Measurements from ENCODE around the gene S100PBP. TPM values are rescaled to one million over a fixed set of nuclear protein-coding genes. Genes with fewer than 3 reads are reported as not detected.
"Not testable (repeated sequence)": the region's sequence is repeated elsewhere in the genome, so short reads cannot be mapped to it uniquely, and the experiment has no call there.

The S100PBP gene
- total RNA-seq, 4 donors from 2014 or later, result 11.0 to 32.1 (median 18.2) TPM

DNA sequence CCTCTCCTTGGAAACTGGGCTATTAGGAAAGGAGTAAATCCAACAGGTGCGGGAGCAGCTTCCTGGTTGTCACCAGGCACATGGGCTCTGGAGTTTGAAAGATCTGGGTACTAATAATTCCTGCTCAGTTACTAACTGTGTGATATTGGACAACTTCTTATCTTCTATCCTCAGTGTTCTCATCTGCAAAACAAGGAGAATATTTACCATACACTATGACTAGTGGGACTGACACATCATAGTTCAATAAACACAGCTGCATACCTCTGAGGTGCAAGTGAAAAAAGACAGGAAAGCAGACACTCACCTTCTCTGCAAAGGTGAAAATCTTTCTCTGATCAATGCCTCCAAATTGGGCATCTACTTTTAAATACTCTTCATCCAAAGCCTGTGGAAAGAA lies 20.0 kb upstream of the S100PBP start:
- WGBS, 2 donors, result 86 to 100% methylated on average over 1 of the region's 1 CpG
- no peak for DNase-seq (ENCODE audit: low spot score in 2 of 2)
- TF ChIP-seq, protein P1, sequence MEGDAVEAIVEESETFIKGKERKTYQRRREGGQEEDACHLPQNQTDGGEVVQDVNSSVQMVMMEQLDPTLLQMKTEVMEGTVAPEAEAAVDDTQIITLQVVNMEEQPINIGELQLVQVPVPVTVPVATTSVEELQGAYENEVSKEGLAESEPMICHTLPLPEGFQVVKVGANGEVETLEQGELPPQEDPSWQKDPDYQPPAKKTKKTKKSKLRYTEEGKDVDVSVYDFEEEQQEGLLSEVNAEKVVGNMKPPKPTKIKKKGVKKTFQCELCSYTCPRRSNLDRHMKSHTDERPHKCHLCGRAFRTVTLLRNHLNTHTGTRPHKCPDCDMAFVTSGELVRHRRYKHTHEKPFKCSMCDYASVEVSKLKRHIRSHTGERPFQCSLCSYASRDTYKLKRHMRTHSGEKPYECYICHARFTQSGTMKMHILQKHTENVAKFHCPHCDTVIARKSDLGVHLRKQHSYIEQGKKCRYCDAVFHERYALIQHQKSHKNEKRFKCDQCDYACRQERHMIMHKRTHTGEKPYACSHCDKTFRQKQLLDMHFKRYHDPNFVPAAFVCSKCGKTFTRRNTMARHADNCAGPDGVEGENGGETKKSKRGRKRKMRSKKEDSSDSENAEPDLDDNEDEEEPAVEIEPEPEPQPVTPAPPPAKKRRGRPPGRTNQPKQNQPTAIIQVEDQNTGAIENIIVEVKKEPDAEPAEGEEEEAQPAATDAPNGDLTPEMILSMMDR (IDR thresholded peaks at IDR 0.05), result no peak
- TF ChIP-seq POLR2A (IDR thresholded peaks at IDR 0.05), result no peak
- no peak overlapping the region for H3K4me3 ChIP-seq (ENCODE audit: low read depth, poor library complexity, severe bottlenecking)
- intact Hi-C loops (cut with DNase I; ENCODE audit: low total_unique reads), result no loop called here

DNA sequence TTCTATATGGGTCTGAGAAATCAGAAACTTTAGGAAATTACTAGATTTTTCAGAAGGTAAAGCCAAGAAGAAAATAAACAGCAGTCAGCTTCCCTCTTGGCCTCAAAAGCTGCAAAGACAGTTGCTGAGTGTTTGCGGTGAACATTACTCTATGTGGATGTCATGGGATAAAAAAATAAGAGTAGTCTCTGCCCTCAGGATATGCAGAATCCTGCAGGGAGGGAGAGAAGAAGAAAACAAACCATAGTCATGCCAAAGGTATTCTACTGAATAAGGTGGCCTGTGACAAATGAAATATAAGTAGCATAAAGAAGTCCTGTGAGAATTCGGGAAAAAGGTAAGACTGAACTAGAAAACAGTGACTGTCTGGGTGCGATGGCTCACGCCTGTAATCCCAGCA lies 19.3 kb upstream of the S100PBP start:
- WGBS, 2 donors, result 94 to 95% methylated on average over 4 of the region's 4 CpGs
- intact Hi-C loops (cut with DNase I; ENCODE audit: low total_unique reads), result no loop called here
- TF ChIP-seq, protein P1 (IDR thresholded peaks at IDR 0.05), result no peak
- TF ChIP-seq POLR2A (IDR thresholded peaks at IDR 0.05), result no peak
- DNase-seq (ENCODE audit: low spot score in 2 of 2), result no peak
- H3K4me3 ChIP-seq (ENCODE audit: low read depth, poor library complexity, severe bottlenecking), result no peak overlapping the region

DNA sequence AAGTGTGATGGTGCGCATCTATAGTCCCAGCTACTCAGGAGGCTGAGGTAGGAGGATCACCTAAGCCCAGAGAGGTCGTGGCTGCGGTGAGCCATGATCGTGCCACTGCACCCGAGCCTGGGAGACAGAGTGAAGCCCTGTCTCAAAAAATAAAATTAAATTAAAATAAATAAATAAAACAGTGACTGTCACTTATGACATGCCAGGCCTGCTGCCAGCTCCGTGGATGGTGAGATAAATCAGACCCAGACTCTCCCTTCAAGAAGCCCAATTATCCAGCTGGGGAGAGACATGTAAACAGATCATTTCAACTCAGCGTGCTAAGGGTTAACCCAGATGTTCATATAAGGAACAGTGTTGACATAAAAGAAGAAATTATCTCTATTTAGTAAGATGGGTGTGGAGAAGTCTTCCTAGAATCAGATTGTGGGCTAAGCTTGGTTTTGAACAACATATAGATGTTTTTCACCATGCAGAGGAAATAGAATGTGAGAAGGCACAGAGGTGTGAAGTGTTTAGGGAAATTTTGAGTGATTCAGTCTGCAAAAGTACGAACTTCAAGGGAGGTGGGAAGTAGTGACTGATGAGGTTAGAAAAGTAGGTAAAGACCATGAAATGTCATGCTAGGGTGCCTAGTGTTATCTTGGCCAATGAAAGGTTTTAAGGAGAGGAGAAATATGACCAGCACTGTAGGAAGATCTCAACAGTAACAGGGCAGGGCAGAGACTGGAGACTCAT lies 18.6 kb upstream of the S100PBP start:
- intact Hi-C loops (cut with DNase I; ENCODE audit: low total_unique reads), result no loop called here
- H3K4me3 ChIP-seq (ENCODE audit: low read depth, poor library complexity, severe bottlenecking), result no peak overlapping the region
- no peak for DNase-seq (ENCODE audit: low spot score in 2 of 2)
- TF ChIP-seq POLR2A (IDR thresholded peaks at IDR 0.05), result no peak
- TF ChIP-seq, protein P1 (IDR thresholded peaks at IDR 0.05), result no peak
- WGBS, 2 donors, result 85 to 89% methylated on average over 8 of the region's 8 CpGs

DNA sequence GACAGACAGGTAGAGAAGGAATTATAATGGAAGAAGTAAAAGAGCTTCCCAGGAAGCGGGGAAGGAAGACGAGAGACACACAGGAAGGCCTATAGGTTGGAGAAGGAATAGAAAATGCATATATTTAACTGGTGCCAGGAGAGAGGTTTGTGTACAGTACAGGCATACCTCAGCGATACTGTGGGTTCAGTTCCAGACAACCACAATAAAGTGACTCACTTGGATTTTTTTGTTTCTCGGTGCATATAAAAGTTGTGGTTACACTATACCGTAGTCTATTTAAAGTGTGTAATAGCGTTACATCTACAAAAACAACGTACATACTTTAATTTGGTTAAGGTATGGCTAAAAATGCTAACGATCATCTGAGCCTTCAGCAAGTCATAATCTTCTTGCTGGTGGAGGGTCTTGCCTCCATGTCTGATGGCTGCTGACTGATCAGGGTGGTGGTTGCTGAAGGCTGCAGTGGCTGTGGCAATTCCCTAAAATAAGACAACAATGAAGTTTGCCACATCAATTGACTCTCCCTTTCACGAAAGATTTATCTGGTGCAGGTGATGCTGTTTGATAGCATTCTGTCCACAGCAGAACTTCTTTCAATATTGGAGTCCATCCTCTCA lies 16.2 kb upstream of the S100PBP start:
- no peak for TF ChIP-seq POLR2A (IDR thresholded peaks at IDR 0.05)
- TF ChIP-seq, protein P1 (IDR thresholded peaks at IDR 0.05), result no peak
- H3K4me3 ChIP-seq (ENCODE audit: low read depth, poor library complexity, severe bottlenecking), result no peak overlapping the region
- intact Hi-C loops (cut with DNase I; ENCODE audit: low total_unique reads), result no loop called here
- DNase-seq (ENCODE audit: low spot score in 2 of 2), result no peak
- WGBS, 2 donors, result 86% methylated on average over 9 of the region's 9 CpGs

DNA sequence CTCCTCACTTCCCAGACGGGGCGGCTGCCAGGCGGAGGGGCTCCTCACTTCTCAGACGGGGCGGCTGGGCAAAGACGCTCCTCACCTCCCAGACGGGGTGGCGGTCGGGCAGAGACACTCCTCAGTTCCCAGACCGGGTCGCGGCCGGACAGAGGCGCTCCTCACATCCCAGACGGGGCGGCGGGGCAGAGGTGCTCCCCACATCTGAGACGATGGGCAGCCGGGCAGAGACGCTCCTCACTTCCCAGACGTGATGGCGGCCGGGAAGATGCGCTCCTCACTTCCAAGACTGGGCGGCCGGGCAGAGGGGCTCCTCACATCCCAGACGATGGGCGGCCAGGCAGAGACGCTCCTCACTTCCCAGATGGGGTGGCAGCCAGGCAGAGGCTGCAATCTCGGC lies 13.0 kb upstream of the S100PBP start:
- DNase-seq (ENCODE audit: low spot score in 2 of 2); H3K4me3 ChIP-seq (ENCODE audit: low read depth, poor library complexity, severe bottlenecking); intact Hi-C loops (cut with DNase I; ENCODE audit: low total_unique reads): not testable (repeated sequence)
- 88 to 97% methylated on average over 11 to 23 of the region's 30 CpGs for WGBS, 2 donors

DNA sequence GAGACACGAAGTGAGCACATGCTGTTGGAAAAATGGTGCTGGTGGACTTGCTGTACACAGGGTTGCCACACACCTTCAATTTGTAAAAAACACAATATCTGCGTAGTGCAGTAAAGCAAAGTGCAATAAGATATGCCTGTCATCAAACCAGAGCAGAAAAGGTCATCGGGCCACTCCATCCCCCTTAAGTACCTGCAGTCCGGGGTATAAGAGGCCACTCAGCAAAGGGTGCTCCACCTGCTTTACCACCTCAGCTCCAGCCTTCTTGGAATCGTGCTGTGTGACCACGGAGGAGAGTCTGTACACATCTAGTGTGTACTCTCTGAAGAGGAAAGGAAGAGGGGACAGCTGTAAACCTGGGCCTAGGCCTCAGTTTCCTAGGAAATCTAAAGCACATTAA lies 11.2 kb upstream of the S100PBP start:
- 89 to 92% methylated on average over 6 of the region's 6 CpGs for WGBS, 2 donors
- no peak for TF ChIP-seq POLR2A (IDR thresholded peaks at IDR 0.05)
- TF ChIP-seq, protein P1 (IDR thresholded peaks at IDR 0.05), result no peak
- H3K4me3 ChIP-seq (ENCODE audit: low read depth, poor library complexity, severe bottlenecking), result no peak overlapping the region
- intact Hi-C loops (cut with DNase I; ENCODE audit: low total_unique reads), result no loop called here
- DNase-seq (ENCODE audit: low spot score in 2 of 2), result no peak
